MCF 10A (cell line): ENCODE measurements around the gene CKB. TPM values are rescaled to one million over a fixed set of nuclear protein-coding genes. Genes with fewer than 3 reads are reported as not detected.
"Not testable (repeated sequence)": the region's sequence is repeated elsewhere in the genome, so short reads cannot be mapped to it uniquely, and the experiment has no call there.

Experiments used
- BruUV-seq: library from RNA; stranded (reverse); fragments of 400-500 nt; replicated peaks from 2 replicates; lab custom pipeline; 2021; lab: Mats Ljungman, UMichigan
- CTCF ChIA-PET: fragments of 300-600 bp; sonication (Branson Sonifier 250); formaldehyde crosslinking; extraction: SDS; loops from one replicate; lab custom pipeline; 2021; ENCODE audit warnings: antibody characterized with exemption, inconsistent platforms; lab: Yijun Ruan, JAX
- POLR2A ChIA-PET: fragments of 300-600, 350-650 bp; sonication (Branson Sonifier 250); formaldehyde crosslinking; extraction: SDS; loops from one replicate; lab custom pipeline; 2020; ENCODE audit warnings: antibody characterized with exemption, inconsistent platforms; lab: Yijun Ruan, JAX
- DNase-seq: peaks from one replicate; pipeline ENCODE4 v3.0.0-alpha.2; 2018; ENCODE audit not compliant: unreplicated experiment
- H3K27ac Mint-ChIP-seq: one replicate; pipeline ENCODE4 v1.8.0; 2022; ENCODE audit warnings: mild to moderate bottlenecking, low read depth, mixed read lengths; ENCODE audit not compliant: unreplicated experiment
- H3K27me3 Mint-ChIP-seq: one replicate; pipeline ENCODE4 v1.8.0; 2022; ENCODE audit warnings: mixed read lengths; ENCODE audit not compliant: insufficient read depth, unreplicated experiment
- H3K36me3 Mint-ChIP-seq: one replicate; pipeline ENCODE4 v1.8.0; 2022; ENCODE audit warnings: mild to moderate bottlenecking, moderate library complexity, mixed read lengths; ENCODE audit not compliant: insufficient read depth, unreplicated experiment
- H3K4me1 Mint-ChIP-seq: one replicate; pipeline ENCODE4 v1.8.0; 2022; ENCODE audit warnings: mixed read lengths; ENCODE audit not compliant: insufficient read depth, unreplicated experiment
- H3K4me3 Mint-ChIP-seq: one replicate; pipeline ENCODE4 v1.8.0; 2022; ENCODE audit warnings: mild to moderate bottlenecking, moderate library complexity, mixed read lengths; ENCODE audit not compliant: unreplicated experiment
- H3K9me3 Mint-ChIP-seq: one replicate; pipeline ENCODE4 v1.8.0; 2022; ENCODE audit warnings: mixed read lengths; ENCODE audit not compliant: unreplicated experiment
- intact Hi-C: fragments of 100-400 bp; cut with micrococcal nuclease; formaldehyde crosslinking; loops from 2 replicates; pipeline ENCODE4 v1.14.1; 2022
- total RNA-seq: library from RNA; stranded (reverse); gene quantifications from 2 replicates; pipeline ENCODE4 v1.2.3, GENCODE V29; 2022
- TF ChIP-seq, protein P1 (sequence below): fragments of 200-600 bp; IDR thresholded peaks from one replicate; pipeline ENCODE4 v1.8.0; 2022; ENCODE audit warnings: antibody characterized with exemption, mild to moderate bottlenecking; ENCODE audit not compliant: unreplicated experiment

The CKB gene
- total RNA-seq, 1 experiment from 2014 or later: 8.5 TPM

DNA sequence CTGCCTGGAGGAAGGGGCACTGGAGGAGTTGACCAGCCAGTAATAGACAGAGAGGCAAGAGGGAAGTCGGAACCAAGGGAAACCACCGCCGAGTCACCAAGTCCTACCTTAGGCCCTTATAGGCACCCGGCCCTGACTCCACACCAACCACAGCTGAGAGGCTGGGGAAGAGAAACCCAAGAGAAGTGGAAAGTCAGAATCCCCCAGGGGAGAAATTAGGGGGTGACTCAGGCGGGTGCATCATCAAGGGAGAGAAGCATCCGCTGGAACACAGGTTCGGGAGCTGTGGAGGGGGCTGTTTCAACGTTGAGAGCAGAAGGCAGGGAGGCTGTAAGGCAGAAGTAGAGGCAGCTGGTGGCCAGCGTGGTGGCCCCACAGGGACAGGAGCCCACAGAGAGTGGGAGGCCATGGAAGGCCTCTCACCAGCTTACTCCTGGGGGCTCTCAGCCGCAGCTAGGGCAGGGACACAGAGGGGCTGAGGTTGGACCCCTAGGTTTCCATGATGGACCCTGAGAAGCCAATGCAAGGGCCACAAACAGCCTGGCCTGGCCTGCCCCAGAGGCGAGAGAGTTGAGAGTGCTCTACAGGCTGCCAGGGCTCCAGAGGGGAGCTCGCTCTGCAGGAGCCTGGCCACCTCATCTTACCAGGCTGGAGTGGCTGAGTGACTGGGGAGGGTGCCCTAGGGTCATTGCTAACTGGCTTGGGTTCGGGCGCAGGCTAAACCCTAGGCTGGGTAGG, 4.9 kb upstream of the CKB start:
- H3K4me3 Mint-ChIP-seq: peak overlapping the region; percentile 90
- peaks cover 15% of the 10 kb centered on the region for H3K36me3 Mint-ChIP-seq
- peak overlapping the region; percentile 96 for H3K27ac Mint-ChIP-seq
- intact Hi-C loops: no loop called here
- no peak for DNase-seq
- no peaks in the 10 kb centered on the region for H3K9me3 Mint-ChIP-seq
- peaks cover 8% of the 10 kb centered on the region for H3K4me1 Mint-ChIP-seq
- POLR2A ChIA-PET: interaction anchor here (0.7 to 4.2 kb wide), 8 partner anchors 8 to 437 kb away, joined by 3 to 61 read pairs (median 20); partner anchors contain the start of genes BAG5 and COA8
- no TSS peak for BruUV-seq
- TF ChIP-seq, protein P1, sequence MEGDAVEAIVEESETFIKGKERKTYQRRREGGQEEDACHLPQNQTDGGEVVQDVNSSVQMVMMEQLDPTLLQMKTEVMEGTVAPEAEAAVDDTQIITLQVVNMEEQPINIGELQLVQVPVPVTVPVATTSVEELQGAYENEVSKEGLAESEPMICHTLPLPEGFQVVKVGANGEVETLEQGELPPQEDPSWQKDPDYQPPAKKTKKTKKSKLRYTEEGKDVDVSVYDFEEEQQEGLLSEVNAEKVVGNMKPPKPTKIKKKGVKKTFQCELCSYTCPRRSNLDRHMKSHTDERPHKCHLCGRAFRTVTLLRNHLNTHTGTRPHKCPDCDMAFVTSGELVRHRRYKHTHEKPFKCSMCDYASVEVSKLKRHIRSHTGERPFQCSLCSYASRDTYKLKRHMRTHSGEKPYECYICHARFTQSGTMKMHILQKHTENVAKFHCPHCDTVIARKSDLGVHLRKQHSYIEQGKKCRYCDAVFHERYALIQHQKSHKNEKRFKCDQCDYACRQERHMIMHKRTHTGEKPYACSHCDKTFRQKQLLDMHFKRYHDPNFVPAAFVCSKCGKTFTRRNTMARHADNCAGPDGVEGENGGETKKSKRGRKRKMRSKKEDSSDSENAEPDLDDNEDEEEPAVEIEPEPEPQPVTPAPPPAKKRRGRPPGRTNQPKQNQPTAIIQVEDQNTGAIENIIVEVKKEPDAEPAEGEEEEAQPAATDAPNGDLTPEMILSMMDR: no peak
- H3K27me3 Mint-ChIP-seq: no peaks in the 10 kb centered on the region
- CTCF ChIA-PET: interaction anchor here (0.8 to 5.5 kb wide), 5 partner anchors 9 to 31 kb away, joined by 3 to 34 read pairs (median 6); no protein-coding TSS in a partner anchor

DNA sequence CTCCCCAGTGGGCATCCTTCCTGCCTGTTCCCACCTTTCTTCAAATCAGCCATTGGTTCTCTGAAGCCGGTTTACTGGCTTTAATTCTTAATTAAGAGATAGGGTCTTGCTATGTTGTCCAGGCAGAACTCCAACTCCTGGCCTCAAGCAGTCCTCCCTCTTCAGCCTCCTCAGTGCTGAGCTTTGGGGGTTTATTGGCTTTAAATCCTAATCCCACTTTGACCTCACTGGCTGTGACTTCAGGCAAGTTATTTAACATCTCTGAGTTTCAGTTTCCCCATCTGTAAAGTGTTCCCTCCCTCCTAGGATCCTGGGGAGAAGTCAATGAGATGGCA, 4.3 kb upstream of the CKB start:
- Mint-ChIP-seq H3K27ac (no peak overlapping the region), H3K27me3 (no peaks in the 10 kb centered on the region), H3K4me1 (peaks cover 8% of the 10 kb centered on the region), H3K4me3 (peak overlapping the region; percentile 90), H3K9me3 (no peaks in the 10 kb centered on the region), H3K36me3 (peaks cover 15% of the 10 kb centered on the region)
- DNase-seq: no peak
- ChIA-PET CTCF (interaction anchor here (3.3 kb wide), 1 partner anchor 8 kb away, joined by 21 read pairs; no protein-coding TSS in a partner anchor), POLR2A (interaction anchor here (0.7 to 4.2 kb wide), 5 partner anchors 7 to 437 kb away, joined by 3 to 32 read pairs (median 8); partner anchors contain the start of genes BAG5 and COA8)
- TF ChIP-seq, protein P1: no peak
- intact Hi-C loops: no loop called here
- BruUV-seq: no TSS peak

DNA sequence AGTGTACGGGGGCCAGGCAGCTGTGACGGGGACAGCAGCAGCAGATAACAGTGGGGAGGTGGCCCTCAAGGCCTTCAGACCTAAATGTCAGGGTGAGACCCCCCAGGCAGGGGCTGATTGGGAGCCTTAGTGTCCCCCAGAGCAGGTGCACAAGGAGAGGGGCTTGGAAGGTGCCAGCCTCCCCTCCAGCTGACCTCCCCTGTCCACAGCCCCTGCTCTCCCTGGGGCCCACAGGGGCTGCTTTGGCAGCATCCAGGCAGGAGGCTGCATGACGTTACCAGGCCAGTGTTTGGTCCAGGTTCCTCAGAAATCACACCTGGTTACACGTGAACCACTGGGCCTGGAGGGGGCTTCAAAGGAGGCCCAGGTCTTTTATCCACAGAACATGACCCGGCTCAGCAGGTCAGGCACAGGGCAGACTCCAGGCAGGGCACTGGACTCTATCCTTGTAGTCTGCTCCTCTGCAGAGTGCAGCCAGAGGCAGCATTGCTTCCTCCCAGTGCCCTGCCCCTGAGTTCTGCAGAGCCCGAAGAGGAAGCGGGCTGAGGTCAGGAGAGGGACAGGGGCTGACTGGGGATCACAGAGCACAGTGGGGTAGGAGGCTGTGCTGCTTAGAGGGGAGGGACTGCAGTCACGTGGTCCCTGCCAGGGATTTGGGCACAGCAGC, 3.8 kb upstream of the CKB start:
- TF ChIP-seq, protein P1: no peak
- POLR2A ChIA-PET: interaction anchor here (4.2 kb wide), 1 partner anchor 7 kb away, joined by 32 read pairs; no protein-coding TSS in a partner anchor
- intact Hi-C loops: no loop called here
- BruUV-seq: no TSS peak
- H3K36me3 Mint-ChIP-seq: peaks cover 15% of the 10 kb centered on the region
- no peak for DNase-seq
- no peaks in the 10 kb centered on the region for H3K9me3 Mint-ChIP-seq
- CTCF ChIA-PET: no interaction called here
- peaks cover 8% of the 10 kb centered on the region for H3K4me1 Mint-ChIP-seq
- no peaks in the 10 kb centered on the region for H3K27me3 Mint-ChIP-seq
- H3K4me3 Mint-ChIP-seq: no peak overlapping the region
- no peak overlapping the region for H3K27ac Mint-ChIP-seq

DNA sequence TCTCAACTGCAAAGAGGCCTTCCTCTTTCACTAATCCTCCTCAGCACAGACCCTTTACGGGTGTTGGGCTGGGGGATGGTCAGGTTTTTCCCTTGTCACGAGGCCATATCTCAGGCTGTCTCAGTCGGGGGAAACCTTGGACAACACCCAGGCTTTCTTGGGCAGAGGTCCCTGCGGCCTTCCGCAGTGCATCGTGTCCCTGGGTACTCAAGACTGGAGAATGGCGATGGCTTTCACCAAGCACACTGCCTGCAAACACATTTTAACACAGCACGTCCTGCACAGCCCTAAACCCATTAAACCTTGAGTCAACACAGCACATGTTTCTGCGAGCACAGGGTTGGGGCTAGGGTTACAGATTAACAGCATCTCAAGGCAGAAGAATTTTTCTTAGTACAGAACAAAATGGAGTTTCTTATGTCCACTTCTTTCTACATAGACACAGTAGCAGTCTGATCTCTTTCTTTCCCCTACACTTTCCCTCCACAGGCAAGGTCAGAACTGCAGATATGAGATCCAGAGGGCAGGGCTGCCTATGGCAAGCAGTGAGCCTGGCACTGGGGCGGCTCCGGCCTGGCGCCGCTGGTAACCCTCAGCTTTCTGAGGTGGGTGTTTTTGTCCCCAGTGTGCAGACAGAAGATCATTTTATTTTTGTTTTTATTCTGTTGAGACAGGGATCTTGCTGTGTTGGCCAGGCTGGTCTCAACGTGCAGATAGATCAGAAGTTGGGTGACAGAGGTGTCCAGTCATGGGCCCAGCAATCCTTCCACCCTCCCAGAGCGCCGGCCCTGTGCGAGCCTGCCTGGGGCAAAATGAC, 3.0 kb upstream of the CKB start:
- H3K27me3 Mint-ChIP-seq, BruUV-seq, intact Hi-C loops, POLR2A ChIA-PET, H3K4me1 Mint-ChIP-seq, DNase-seq, H3K9me3 Mint-ChIP-seq, H3K4me3 Mint-ChIP-seq, CTCF ChIA-PET: not testable (repeated sequence)
- Mint-ChIP-seq H3K27ac (peak overlapping the region; percentile 67), H3K36me3 (peaks cover 14% of the 10 kb centered on the region)
